ENCODE data around the gene RTN4RL1.
"Not testable (repeated sequence)": the region's sequence is repeated elsewhere in the genome, so short reads cannot be mapped to it uniquely, and the experiment has no call there.

- not testable (repeated sequence) for TF ChIP-seq CTCF (optimal IDR thresholded peaks at IDR 0.05 in 1 of 3, IDR thresholded peaks at IDR 0.05 in 1 of 3, conservative IDR thresholded peaks at IDR 0.05 in 1 of 3; ENCODE audit: extremely low read depth in 1 of 3, insufficient read depth in 2 of 3, low read length in 3 of 3); EZH2 (IDR thresholded peaks at IDR 0.05; ENCODE audit: low read length)
Observed at GRCh38 chr17:1895479-1895878, 129.7 kb downstream of the RTN4RL1 start.

Data from keratinocyte (primary cell).